Stimulated activated naive CD8-positive, alpha-beta T cell treated with anti-CD3 and anti-CD28 coated beads, Interleukin-15, Interleukin-2, amounts not matched to agents 100 ng/mL and 50 ng/mL, for 24 hours (primary cell): Measurements from ENCODE around the gene CTBP2.

Experiments used
- H3K27ac Mint-ChIP-seq: one replicate; pipeline ENCODE4 v1.8.0; 2021; ENCODE audit warnings: mild to moderate bottlenecking, mixed read lengths
- H3K27me3 Mint-ChIP-seq: one replicate; pipeline ENCODE4 v1.8.0; 2021; ENCODE audit warnings: mixed read lengths
- H3K36me3 Mint-ChIP-seq: one replicate; pipeline ENCODE4 v1.8.0; 2021; ENCODE audit warnings: low read depth, mixed read lengths
- H3K4me1 Mint-ChIP-seq: one replicate; pipeline ENCODE4 v1.8.0; 2021; ENCODE audit warnings: low read depth, mixed read lengths
- H3K4me3 Mint-ChIP-seq: one replicate; pipeline ENCODE4 v1.8.0; 2021; ENCODE audit warnings: mild to moderate bottlenecking, mixed read lengths
- H3K9me3 Mint-ChIP-seq: one replicate; pipeline ENCODE4 v1.8.0; 2021; ENCODE audit warnings: mixed read lengths

Gene CTBP2

GRCh38 chr10:125018576-125019143 is 141.7 kb downstream of the CTBP2 start:
- Mint-ChIP-seq H3K27ac (no peak overlapping the region), H3K4me3 (no peak overlapping the region)

GRCh38 chr10:125017547-125018298 is 142.6 kb downstream of the CTBP2 start:
- Mint-ChIP-seq H3K4me1 (no peaks in the 10 kb centered on the region), H3K4me3 (no peak overlapping the region), H3K27me3 (no peaks in the 10 kb centered on the region), H3K36me3 (no peaks in the 10 kb centered on the region), H3K27ac (no peak overlapping the region), H3K9me3 (peaks cover 4% of the 10 kb centered on the region)

More at GRCh38 chr10:125018576-125019143, 141.7 kb downstream of the CTBP2 start:
- Mint-ChIP-seq H3K36me3 (no peaks in the 10 kb centered on the region), H3K27me3 (no peaks in the 10 kb centered on the region), H3K9me3 (peaks cover 4% of the 10 kb centered on the region), H3K4me1 (no peaks in the 10 kb centered on the region)

GRCh38 chr10:125016611-125017202 is 143.7 kb downstream of the CTBP2 start:
- Mint-ChIP-seq H3K9me3 (peaks cover 4% of the 10 kb centered on the region), H3K27ac (no peak overlapping the region), H3K4me3 (no peak overlapping the region), H3K27me3 (no peaks in the 10 kb centered on the region), H3K4me1 (no peaks in the 10 kb centered on the region), H3K36me3 (no peaks in the 10 kb centered on the region)

- Mint-ChIP-seq H3K27ac (no peak overlapping the region), H3K9me3 (peaks cover 4% of the 10 kb centered on the region), H3K27me3 (no peaks in the 10 kb centered on the region), H3K36me3 (no peaks in the 10 kb centered on the region), H3K4me3 (no peak overlapping the region), H3K4me1 (no peaks in the 10 kb centered on the region)
Observed at GRCh38 chr10:125016123-125016522, 144.2 kb downstream of the CTBP2 start.

GRCh38 chr10:125015356-125015944 is 144.9 kb downstream of the CTBP2 start:
- Mint-ChIP-seq H3K4me1 (no peaks in the 10 kb centered on the region), H3K9me3 (peaks cover 4% of the 10 kb centered on the region), H3K27ac (no peak overlapping the region), H3K36me3 (no peaks in the 10 kb centered on the region), H3K27me3 (no peaks in the 10 kb centered on the region), H3K4me3 (no peak overlapping the region)

GRCh38 chr10:125014836-125015355 is 145.5 kb downstream of the CTBP2 start:
- Mint-ChIP-seq H3K9me3 (peaks cover 4% of the 10 kb centered on the region), H3K27ac (no peak overlapping the region), H3K4me1 (no peaks in the 10 kb centered on the region), H3K27me3 (no peaks in the 10 kb centered on the region), H3K36me3 (no peaks in the 10 kb centered on the region), H3K4me3 (no peak overlapping the region)

GRCh38 chr10:125014086-125014830 is 146.1 kb downstream of the CTBP2 start:
- Mint-ChIP-seq H3K4me3 (no peak overlapping the region), H3K4me1 (no peaks in the 10 kb centered on the region), H3K9me3 (peaks cover under 1% of the 10 kb centered on the region), H3K36me3 (no peaks in the 10 kb centered on the region), H3K27me3 (no peaks in the 10 kb centered on the region), H3K27ac (no peak overlapping the region)

- Mint-ChIP-seq H3K27me3 (no peaks in the 10 kb centered on the region), H3K4me3 (no peak overlapping the region)
Observed at GRCh38 chr10:125013529-125013872, 146.9 kb downstream of the CTBP2 start.

GRCh38 chr10:125012851-125013528 is 147.4 kb downstream of the CTBP2 start:
- no peaks in the 10 kb centered on the region for H3K9me3 Mint-ChIP-seq
- no peak overlapping the region for H3K27ac Mint-ChIP-seq
- H3K27me3 Mint-ChIP-seq, result no peaks in the 10 kb centered on the region
- H3K36me3 Mint-ChIP-seq, result no peaks in the 10 kb centered on the region
- H3K4me1 Mint-ChIP-seq, result no peaks in the 10 kb centered on the region
- H3K4me3 Mint-ChIP-seq, result no peak overlapping the region

More at GRCh38 chr10:125013529-125013872, 146.9 kb downstream of the CTBP2 start:
- Mint-ChIP-seq H3K4me1 (no peaks in the 10 kb centered on the region), H3K36me3 (no peaks in the 10 kb centered on the region), H3K27ac (no peak overlapping the region), H3K9me3 (no peaks in the 10 kb centered on the region)

- H3K27me3 Mint-ChIP-seq, result no peaks in the 10 kb centered on the region
- H3K36me3 Mint-ChIP-seq, result no peaks in the 10 kb centered on the region
- H3K9me3 Mint-ChIP-seq, result no peaks in the 10 kb centered on the region
- H3K4me1 Mint-ChIP-seq, result no peaks in the 10 kb centered on the region
- H3K4me3 Mint-ChIP-seq, result no peak overlapping the region
- no peak overlapping the region for H3K27ac Mint-ChIP-seq
Observed at GRCh38 chr10:125011926-125012705, 148.2 kb downstream of the CTBP2 start.

GRCh38 chr10:125011171-125011925 is 149.0 kb downstream of the CTBP2 start:
- Mint-ChIP-seq H3K9me3 (no peaks in the 10 kb centered on the region), H3K36me3 (no peaks in the 10 kb centered on the region), H3K27ac (no peak overlapping the region), H3K4me3 (no peak overlapping the region), H3K27me3 (no peaks in the 10 kb centered on the region), H3K4me1 (no peaks in the 10 kb centered on the region)

- no peaks in the 10 kb centered on the region for H3K9me3 Mint-ChIP-seq
- H3K27ac Mint-ChIP-seq, result no peak overlapping the region
- H3K4me1 Mint-ChIP-seq, result no peaks in the 10 kb centered on the region
- H3K27me3 Mint-ChIP-seq, result no peaks in the 10 kb centered on the region
- no peak overlapping the region for H3K4me3 Mint-ChIP-seq
- H3K36me3 Mint-ChIP-seq, result no peaks in the 10 kb centered on the region
Observed at GRCh38 chr10:125010362-125010761, 150.0 kb downstream of the CTBP2 start.

GRCh38 chr10:125009661-125010161 is 150.7 kb downstream of the CTBP2 start:
- H3K27ac Mint-ChIP-seq, result no peak overlapping the region

More at GRCh38 chr10:125009661-125010161, 150.7 kb downstream of the CTBP2 start:
- H3K4me3 Mint-ChIP-seq, result no peak overlapping the region
- H3K9me3 Mint-ChIP-seq, result no peaks in the 10 kb centered on the region
- no peaks in the 10 kb centered on the region for H3K36me3 Mint-ChIP-seq
- H3K4me1 Mint-ChIP-seq, result no peaks in the 10 kb centered on the region
- no peaks in the 10 kb centered on the region for H3K27me3 Mint-ChIP-seq
